Smooth muscle cell of the brain vasculature (primary cell): ENCODE measurements around the gene SSB.
"Not testable (repeated sequence)": the region's sequence is repeated elsewhere in the genome, so short reads cannot be mapped to it uniquely, and the experiment has no call there.

Source experiments
- DNase-seq: peaks from one replicate; pipeline ENCODE4 v3.0.0-alpha.2; 2012; ENCODE audit warnings: low read depth, low spot score

The SSB gene

DNA sequence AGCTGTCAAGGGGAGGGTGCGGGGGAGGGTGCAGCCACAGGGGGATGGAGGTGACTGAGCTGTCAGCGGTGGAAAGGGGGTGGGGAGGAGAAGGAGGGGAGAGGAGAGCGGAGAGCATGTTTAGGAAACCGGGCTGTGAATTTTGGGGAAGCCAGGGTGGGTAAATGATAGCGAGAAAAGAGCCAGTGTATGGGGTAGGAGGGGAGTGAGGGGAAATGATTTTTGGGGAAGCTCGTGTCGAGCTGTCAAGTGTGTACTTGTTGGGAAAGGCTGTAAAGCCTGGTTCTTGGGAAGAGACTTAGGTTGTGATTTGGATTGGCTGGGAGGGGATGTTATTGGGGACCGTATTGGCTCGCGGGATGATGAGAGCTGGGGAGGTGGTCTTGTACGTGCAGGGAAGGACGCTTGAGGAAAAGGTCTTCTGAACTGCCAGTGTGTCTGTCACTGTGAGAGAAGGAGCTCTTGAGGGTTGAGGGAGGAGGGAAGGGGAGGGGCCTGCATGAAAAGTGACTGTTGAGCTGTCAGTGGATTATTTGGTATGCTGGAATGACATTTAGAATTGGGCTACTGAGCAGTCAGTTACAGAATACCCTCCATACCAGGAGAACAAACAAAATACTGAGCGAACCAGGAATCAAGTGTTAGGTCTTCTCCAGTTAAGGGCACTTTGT is 29.6 kb downstream of the SSB start:
- DNase-seq, result no peak

GRCh38 chr2:169834401-169834800 is 35.7 kb downstream of the SSB start:
- DNase-seq, result no peak

DNA sequence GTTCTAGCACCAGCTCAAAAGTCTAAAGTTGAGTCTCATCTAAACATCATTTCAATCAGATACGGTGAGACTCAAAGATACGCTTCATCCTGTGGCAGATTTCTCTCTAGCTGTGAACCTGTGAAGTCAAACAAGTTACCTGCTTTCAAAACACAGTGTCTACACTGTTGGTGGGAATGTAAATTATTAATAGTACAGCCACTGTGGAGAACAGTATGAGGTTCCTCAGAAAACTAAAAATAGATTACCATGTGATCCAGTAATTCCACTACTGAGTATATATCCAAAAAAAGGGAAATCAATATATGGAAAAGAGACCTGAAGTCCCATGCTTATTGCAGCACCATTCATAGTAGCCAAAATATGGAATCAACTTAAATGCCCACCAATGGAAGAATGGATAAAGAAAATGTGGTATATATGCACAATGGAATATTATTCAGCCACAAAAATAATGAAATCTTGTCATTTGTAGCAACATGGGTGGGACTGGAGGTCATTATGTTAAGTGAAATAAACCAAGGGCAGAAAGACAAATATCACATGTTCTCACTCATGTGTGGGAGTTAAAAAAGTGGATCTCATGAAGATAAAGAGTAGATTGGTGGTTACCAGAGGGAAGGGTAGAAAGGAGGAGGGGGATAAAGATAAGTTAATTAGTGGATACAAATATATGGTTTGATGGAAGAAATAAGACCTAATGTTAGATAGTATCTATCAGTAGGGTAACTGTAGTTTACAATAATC is 40.2 kb downstream of the SSB start:
- DNase-seq, result no peak

DNA sequence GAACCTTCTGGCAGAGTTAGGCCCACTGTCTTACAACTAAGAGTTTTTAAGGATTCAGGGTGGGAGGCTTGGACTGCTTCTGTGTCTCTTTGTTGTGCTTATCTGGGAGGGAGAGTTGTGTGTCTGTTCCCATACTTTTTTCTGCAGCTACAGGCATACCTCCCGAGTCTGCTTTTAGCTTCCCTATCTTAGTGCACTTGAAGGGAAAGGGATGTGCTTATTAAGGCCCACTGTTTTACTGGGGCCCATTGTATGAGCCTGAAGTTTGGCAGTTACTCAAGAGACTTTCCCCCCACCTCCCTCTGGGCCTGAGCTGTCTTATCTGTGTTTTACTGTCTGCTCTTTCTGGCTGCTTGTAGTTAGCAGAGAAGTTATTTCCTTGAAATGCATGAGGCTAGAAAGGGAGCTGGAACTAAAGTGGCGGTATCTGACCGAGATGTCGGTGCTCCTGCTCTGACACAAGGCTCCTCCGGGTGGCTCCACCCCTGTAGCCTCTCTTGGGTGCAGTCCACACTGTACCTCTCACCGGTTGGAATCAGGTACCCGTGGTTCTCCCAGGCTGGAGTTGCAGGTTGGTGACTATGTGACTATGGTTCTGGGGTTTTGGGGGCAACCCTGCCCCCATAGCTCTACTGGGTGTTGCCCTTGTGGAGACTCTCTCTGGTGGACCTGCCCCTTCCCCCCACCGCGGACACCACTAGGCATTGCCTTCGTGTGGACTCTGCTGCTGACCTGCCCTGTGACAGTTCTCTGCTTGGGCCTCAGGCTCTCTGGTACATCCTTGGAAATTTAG is 41.5 kb downstream of the SSB start:
- no peak for DNase-seq

DNA sequence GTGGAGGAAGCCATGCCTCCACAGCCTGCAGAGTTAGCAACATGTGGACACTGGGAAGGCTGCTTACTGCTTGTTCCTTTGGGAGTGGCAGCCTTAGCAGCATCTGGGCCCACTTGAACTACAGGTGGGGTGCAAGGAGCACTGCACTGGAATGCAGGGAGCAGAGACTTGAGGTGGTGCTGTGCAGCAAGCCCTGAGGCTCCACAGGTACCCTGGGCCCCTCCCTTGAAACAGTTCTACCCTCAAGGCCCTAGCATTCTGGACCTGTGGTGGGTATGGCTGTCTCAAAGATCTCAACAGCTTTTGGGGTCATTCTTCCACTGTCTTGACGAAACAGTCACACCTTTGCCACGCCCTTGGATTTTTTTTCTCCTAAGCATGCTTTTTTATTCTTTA is 42.1 kb downstream of the SSB start:
- no peak for DNase-seq

GRCh38 chr2:169841625-169842024 is 43.0 kb downstream of the SSB start:
- DNase-seq, result not testable (repeated sequence)

- no peak for DNase-seq
Measured at GRCh38 chr2:169845016-169845415, 46.3 kb downstream of the SSB start.

DNA sequence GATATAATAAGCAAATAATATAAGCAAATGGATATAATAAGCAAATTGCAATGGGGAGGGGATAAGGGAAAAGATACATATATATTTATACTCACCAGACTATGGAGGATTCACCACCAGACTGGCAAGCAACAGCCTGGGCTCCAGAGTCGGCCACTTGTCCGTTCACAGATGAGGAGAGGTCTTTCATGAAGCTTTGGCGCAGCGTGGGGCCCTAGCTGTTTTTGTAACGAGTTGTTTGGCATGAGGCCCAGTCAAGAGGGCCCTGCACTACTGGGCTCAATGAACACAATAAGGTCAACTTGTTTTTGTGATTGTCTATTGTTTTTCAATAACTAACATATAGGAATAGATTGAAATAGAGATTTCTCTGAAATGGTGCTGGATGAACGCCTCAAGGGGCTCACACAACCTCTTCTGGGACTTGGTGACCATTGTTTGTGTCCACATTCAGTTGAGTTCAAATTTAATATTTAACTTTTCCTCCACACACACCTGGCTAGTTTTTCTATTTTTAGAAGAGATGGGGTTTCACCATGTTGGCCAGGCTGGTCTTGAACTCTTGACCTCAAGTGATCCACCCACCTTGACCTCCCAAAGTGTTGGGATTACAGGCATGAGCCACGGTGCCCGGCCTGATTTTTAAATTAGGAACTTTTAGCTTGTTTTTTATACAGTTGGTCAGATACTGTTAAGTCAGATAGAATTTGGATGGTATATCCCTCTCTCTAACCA is 50.5 kb downstream of the SSB start:
- DNase-seq, result not testable (repeated sequence)

- no peak for DNase-seq
Measured at GRCh38 chr2:169849710-169850109, 51.0 kb downstream of the SSB start.

DNA sequence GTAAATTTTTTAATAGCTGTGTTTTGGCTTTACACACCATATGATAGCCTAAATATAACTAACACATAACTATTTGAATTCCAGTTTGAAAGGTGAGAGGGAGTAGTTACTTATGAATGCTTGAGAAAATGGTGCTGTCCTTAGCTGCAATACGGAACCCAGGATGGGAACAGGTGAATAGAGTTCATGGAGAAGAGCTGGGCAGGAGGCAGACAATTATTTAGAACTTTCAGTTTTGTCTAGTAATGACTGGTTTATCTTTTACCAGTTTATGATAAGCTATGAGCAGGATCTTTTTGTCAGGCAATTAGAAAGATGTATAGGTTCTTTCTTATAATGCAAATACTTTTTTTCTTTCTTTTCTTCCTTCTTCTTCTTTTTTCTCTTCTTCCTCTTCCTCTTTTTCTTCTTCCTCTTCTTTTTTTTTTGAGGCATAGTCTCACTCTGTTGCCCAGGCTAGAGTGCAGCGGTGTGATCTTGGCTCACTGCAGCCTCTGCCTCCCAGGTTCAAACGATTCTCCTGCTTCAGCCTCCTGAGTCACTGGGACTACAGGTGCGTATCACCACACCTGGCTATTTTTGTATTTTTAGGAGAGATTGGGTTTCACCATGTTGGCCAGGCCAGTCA is 54.5 kb downstream of the SSB start:
- DNase-seq, result no peak

DNA sequence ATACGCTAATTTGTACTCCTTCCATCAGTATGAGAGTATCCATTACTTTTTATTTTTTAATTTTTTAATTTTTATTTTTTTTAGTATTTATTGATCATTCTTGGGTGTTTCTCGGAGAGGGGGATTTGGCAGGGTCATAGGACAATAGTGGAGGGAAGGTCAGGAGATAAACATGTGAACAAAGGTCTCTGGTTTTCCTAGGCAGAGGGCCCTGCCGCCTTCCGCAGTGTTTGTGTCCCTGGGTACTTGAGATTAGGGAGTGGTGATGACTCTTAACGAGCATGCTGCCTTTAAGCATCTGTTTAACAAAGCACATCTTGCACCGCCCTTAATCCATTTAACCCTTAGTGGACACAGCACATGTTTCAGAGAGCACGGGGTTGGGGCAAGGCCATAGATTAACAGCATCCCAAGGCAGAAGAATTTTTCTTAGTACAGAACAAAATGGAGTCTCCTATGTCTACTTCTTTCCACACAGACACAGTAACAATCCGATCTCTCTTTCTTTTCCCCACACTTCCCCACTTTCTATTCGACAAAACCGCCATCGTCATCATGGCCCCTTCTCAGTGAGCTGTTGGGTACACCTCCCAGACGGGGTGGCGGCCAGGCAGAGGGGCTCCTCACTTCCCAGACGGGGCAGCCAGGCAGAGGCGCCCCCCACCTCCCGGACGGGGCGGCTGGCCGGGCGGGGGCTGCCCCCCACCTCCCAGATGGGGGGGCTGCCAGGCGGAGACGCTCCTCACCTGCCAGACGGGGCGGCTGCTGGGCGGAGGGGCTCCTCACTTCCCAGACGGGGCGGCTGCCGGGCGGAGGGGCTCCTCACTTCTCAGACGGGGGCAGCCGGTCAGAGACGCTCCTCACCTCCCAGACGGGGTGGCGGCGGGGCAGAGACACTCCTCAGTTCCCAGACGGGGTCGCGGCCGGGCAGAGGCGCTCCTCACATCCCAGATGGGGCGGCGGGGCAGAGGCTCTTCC is 56.9 kb downstream of the SSB start:
- DNase-seq, result not testable (repeated sequence)

DNA sequence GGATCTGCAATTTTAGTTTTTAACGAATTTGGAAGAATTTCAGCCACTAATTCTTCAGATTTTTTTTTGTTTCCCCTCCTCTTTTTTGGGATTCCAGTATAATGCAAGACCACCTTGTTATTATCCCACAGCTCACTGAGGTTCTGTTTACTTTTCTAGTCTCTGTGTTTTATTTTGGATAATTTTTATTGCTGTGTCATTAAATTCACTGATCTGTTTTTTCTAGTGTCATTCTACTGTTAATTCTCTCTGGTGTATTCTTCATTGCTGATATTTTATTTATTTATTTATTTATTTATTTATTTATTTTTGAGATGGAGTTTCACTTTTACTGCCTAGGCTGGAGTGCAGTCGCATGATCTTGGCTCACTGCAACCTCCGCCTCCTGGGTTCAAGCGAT is 60.8 kb downstream of the SSB start:
- no peak for DNase-seq

DNA sequence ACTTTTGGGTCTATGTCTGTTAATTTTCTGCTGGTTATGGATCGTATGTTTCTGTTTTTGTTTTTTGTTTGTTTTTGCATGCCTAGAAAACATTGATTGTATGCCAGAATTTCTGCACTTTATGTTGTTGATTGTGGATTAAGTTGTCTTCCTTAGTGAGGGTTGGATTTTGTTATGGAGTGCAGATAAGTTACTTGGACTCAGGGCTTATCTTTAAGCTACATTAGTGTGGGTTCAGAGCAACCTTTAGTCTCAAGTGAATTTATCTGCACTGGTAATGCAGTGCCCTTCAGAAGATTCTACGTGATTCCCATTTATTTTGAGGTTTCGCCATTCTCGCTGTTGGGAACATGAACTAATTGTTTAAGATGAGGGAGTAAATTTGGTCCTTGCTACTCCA is 61.5 kb downstream of the SSB start:
- no peak for DNase-seq
